Measurements from ENCODE around the gene RAB5IF. TPM values are rescaled to one million over a fixed set of nuclear protein-coding genes. Genes with fewer than 3 reads are reported as not detected.

RAB5IF gene
- total and polyA plus RNA-seq, 2 of the 8 experiments (the other 6 are each of a cell fraction or from before 2014, with no cell fraction given): 95.5 to 148 TPM

DNA sequence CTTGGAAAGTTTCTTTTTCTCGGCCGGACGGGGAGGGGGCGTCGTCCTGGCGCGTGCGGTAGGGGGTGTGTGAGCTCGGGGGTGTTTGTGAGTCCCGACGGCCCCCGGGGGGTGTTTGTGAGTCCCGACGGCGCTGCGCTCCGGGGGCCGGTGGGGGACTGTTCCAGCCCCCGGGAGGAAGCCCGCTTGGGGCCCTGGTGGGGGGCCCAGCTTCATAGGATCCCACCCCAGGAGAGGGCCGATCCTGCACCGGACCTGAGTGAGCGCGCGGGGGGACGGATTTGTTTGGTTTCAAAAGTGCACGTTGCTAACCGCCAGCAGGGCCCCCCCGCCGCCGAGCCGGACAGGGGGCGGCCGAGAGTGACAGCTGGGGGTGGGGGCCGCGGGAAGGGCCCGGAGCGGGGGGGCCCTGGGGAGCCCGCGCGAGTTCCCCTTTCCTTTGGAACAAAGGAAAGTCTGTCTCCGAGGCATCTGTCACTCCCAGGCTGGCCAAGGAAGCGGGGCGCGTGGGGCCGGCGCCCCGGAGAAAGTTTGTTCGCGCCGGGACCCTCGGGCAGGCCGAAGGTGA is 31.7 kb upstream of the RAB5IF start (continued):
- TF ChIP-seq CHD7 (IDR thresholded peaks at IDR 0.05; ENCODE audit: insufficient replicate concordance, low read length) (no peak), SP1 (IDR thresholded peaks at IDR 0.05; ENCODE audit: low read depth, low read length) (no peak), SP4 (IDR thresholded peaks at IDR 0.05; ENCODE audit: low read length) (no peak), SIN3A (conservative IDR thresholded peaks at IDR 0.05 in 1 of 2, IDR thresholded peaks at IDR 0.05 in 1 of 2; ENCODE audit: low read depth in 1 of 2, low read length in 2 of 2) (peak in 1 of 2 experiments; percentile 59; a peak in 2 of 4 replicates), BRCA1 (IDR thresholded peaks at IDR 0.05; ENCODE audit: low read depth, low read length) (no peak), TAF7 (optimal IDR thresholded peaks at IDR 0.05; ENCODE audit: borderline replicate concordance, low read depth, low read length) (peak; percentile 1), FOSL1 (IDR thresholded peaks at IDR 0.05; ENCODE audit: insufficient read depth, low read depth, low read length) (no peak), GABPA (IDR thresholded peaks at IDR 0.05; ENCODE audit: borderline replicate concordance, insufficient read depth, low read length) (no peak), EP300 (IDR thresholded peaks at IDR 0.05; ENCODE audit: borderline replicate concordance in 1 of 2, low read depth in 2 of 2, low read length in 2 of 2) (no peak), MAX (IDR thresholded peaks at IDR 0.05) (0 out of 2 replicates have a peak, but pooled peaks have one; percentile 19)
